ENCODE data around the gene GNAT2.

The GNAT2 gene

DNA sequence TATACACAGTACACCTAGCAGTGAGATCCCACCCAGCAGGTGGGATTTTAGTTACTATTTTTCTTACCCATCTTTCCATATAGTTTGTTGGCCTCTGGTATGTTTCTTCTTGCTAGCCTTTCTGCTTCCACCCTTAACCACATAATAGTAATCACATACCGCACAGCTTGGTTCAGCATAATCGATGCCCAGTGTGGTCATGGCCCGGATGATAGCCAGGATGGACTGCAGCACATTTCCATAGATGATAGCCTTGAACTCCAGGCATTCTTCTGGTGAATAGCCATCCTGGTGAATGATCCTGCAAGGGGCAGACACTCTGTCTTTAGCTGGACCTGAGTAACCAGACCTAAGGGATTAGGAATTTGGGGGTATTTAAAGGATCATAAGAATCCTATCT is 9.5 kb downstream of the GNAT2 start:
- DNase-seq (ENCODE audit: low read depth) = no peak

- DNase-seq (ENCODE audit: low read depth) = no peak
Measured at GRCh38 chr1:109605381-109605780, 14.0 kb downstream of the GNAT2 start.

DNA sequence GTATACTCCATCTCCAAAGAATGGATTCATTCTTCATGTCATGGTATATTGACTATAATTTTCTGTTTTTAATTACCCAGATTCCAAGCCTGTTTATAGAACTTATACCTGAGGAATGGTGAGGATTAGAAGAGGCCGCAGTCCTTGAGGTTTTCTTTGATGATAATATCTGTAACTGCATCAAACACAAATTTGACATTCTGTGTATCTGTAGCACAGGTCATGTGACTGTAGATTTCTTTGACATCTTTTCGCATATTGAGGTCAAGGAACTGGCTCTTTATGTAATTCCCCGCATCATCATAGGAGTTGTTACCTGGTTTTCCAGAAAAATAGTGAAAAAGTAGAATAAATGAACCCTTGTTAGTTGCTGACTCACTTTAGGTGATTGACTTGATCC is 16.2 kb downstream of the GNAT2 start:
- DNase-seq (ENCODE audit: low read depth) = no peak

DNA sequence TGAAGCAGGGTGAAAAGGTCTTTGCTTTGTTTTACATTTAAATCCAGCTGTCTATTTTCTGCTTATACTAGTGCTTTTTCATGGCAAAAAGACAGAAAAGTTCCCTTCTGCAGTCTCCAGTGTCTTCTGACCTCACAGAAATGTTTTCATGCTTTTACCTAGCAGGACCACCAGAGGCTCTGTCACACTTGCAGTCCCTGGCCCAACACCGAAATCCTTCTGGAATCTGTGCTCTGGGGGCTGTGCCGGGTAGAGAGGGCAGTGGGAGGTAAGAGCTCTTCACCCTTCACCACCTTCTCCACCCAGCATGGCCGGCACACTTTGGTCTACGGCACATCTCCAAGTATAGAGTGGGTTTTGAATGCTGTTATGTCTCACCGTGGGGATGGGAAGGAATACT is 20.8 kb downstream of the GNAT2 start:
- DNase-seq (ENCODE audit: low read depth) = no peak

DNA sequence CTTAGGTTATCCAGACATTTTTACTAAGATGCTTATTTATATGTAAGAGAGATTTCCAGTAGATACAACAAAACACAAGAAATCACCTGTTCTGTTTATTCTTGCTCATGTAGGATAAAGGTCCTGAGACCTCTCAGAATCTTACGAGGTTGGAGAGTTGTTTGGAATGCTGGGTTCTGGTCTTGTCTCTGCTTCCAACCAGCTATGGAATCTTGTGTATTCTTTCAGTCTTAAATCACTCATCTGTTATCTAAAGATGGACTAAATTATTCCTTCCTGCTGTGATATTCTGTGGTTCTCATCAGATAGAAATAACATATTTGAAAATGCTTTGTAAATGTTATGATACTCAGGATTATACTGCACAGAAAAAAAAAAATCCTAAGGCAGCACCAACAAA is 21.3 kb downstream of the GNAT2 start:
- no peak for DNase-seq (ENCODE audit: low read depth)

DNA sequence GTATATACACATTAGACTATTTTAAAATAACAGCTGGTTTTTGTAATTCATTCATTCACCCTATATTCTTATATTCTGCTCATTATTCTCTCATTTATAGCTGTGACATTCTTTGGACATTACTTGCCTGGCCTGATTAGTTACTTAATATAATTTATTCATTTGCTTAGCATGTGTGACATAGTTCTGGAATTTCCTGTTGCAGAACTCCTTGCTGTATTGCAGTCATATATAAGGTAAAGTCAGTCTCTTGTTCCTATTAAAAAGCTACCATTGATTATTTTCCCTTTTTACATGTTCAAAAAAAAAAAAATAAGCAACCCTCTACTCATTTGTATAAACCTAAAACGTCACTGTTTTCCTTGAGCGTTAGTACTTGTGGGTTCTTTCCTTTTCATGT is 23.9 kb downstream of the GNAT2 start:
- no peak for DNase-seq (ENCODE audit: low read depth)

GRCh38 chr1:109592916-109593315 is 26.5 kb downstream of the GNAT2 start:
- DNase-seq (ENCODE audit: low read depth) = no peak

DNA sequence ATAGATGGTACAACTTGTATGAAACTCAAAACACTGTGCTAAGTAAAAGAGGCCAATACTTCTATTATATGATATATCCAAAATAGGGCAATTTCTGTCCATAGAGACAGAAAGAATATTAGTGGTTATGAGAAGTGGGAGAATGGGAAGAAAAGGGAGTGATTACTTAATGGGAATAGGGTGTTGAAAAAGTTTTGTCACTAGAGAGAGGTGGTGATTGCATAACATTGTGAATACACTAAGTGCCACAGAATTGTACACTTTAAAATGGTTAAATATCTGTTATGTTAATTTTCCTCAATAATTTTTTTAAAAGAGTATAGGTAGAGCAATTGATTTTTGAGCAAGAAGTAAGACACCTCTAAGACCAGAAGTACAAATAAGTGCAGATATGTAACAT is 29.7 kb downstream of the GNAT2 start:
- DNase-seq (ENCODE audit: low read depth) = no peak

GRCh38 chr1:109589177-109589576 is 30.2 kb downstream of the GNAT2 start:
- DNase-seq (ENCODE audit: low read depth) = no peak

DNA sequence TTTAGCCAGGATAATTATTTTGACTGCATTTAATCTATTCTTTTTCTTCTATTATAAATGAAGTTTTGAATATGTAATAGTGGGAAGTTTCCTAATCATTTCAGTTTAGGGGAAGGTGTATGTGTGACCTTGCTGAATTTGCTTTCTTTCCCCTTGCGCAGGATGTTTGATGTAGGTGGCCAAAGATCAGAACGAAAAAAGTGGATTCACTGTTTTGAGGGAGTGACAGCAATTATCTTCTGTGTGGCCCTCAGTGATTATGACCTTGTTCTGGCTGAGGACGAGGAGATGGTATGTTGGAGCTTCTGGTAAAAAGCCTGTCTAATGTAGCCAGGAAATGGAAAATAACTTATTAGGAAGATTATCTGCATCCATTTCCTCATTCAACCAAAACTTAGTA is 33.4 kb downstream of the GNAT2 start:
- DNase-seq (ENCODE audit: low read depth) = no peak

DNA sequence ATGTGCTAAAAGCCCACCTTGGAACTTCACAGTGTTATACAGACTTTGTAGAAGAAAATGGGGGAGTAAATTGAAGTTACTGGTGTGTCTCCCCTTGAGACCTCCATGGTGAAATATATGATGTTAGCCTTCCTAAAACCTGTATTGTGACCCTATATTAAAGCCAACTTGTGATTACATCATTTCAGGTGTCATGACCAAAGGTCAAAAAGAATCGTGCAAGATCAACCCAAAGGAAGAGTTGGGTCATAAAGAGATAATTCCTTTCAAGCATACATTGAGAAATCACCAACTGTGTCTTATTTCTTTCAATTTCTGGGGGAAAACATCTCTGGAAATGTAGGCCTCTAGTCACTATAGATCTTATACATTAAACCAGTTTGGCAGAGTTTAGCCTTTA is 34.6 kb downstream of the GNAT2 start:
- DNase-seq (ENCODE audit: low read depth) = no peak

- DNase-seq (ENCODE audit: low read depth) = no peak
Measured at GRCh38 chr1:109582021-109582420, 37.4 kb downstream of the GNAT2 start.

DNA sequence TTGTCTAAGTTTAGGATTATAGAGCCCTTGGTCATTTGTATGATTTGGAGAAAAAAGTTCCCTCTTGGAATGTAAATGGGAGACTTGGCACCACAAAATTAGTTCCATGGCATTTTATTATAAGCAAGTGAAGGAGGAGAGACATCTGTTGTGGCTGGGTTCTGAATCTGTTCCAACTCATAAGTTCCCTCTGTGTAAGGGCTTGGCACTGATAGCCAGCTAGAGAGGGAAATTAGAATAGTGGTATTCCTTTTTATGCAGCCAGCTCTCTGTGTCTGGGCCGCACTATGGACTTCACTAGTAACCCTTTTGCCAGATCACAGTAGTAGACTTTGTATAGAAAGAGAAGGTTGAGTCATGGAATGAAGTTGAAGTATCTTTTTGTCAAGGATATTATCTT is 39.9 kb downstream of the GNAT2 start:
- no peak for DNase-seq (ENCODE audit: low read depth)

- no peak for DNase-seq (ENCODE audit: low read depth)
Measured at GRCh38 chr1:109578947-109579443, 40.4 kb downstream of the GNAT2 start.

DNA sequence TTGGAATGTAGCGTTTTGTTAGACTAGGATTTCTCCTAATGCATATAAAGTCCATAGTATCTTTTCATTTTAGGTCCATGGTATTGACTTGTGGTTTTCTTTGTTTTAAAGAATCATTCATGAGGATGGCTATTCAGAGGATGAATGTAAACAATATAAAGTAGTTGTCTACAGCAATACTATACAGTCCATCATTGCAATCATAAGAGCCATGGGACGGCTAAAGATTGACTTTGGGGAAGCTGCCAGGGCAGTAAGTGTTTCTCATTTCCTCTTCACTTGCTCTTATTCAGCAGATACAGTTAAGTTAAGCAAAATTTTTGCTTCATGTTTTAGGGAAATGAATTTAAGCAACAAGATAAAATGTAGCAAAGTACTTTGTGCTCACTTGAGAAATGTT is 45.6 kb downstream of the GNAT2 start:
- DNase-seq (ENCODE audit: low read depth) = no peak

- no peak for DNase-seq (ENCODE audit: low read depth)
Measured at GRCh38 chr1:109570414-109570813, 49.0 kb downstream of the GNAT2 start.

- DNase-seq (ENCODE audit: low read depth) = no peak
Measured at GRCh38 chr1:109569323-109569722, 50.1 kb downstream of the GNAT2 start.

DNA sequence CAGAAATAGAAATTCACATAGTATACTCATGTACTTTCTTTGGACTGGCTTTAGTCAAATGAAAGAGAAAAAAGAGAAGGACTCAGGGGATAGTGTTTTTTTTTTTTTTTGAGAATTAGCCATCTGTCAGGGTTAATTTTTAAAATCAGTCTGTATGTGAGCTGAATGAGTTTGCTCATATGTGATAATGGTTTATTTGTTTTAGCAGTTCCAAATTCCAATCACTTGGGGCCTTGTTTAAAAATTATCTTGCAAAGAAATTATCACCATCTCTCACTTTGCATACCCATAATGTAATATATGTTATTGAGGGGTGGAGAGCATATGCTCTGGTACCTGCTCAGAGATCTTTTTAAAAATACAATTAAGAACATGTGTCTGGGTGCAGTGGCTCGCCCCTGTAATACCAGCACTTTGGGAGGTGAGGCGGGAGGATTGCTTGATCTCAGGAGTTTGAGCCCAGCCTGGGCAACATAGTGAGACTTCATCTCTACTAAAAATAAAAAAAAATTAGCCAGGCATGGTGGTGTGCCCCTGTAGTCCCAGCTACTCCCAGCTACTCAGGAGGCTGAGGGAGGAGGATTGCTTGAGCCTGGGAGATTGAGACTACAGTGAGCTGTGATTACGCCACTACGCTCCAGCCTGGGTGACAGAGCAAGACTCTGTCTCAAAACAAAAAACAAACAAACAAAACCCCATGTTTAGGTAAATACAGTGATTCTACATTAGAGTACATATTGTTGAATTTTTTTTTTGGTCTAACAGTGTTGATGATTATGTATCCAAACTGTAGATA is 51.3 kb downstream of the GNAT2 start:
- DNase-seq (ENCODE audit: low read depth) = no peak

DNA sequence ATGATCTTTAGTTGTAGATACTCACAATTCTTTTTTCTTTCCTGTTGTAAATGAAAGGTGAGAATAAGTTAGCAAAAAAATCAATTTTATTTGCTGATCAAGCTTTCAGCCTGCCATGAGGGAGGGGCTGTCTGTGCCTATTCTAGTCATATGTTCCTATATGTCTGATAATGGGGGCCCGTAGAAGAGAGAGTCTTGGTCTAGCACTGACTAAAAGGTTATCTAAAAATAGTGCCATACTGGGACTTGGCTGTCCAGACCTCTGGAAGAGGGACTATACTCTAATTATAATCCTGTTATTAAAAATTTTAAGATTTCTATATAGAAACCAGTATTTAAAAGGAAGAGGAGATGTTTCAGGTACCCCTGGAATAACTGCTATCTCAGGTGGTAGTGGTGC is 52.4 kb downstream of the GNAT2 start:
- no peak for DNase-seq (ENCODE audit: low read depth)

DNA sequence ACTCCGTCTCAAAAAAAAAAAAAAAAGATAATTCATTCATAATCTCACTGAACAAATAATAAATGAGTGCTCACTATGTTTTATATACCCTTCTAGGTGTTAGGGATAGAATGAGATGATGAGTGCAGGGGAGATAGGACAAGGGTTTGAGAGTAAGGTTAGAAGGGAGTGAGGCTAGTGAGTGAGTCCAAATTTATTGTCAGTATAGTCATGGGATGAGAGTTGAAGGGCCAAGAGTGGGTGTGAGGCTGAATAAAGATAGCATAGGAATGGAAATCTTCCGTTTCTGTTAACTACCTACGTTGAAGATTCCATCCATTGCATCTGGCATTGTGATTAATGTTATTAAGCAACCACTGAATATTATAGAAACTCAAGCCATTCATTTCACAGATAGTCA is 54.2 kb downstream of the GNAT2 start:
- DNase-seq (ENCODE audit: low read depth) = no peak

DNA sequence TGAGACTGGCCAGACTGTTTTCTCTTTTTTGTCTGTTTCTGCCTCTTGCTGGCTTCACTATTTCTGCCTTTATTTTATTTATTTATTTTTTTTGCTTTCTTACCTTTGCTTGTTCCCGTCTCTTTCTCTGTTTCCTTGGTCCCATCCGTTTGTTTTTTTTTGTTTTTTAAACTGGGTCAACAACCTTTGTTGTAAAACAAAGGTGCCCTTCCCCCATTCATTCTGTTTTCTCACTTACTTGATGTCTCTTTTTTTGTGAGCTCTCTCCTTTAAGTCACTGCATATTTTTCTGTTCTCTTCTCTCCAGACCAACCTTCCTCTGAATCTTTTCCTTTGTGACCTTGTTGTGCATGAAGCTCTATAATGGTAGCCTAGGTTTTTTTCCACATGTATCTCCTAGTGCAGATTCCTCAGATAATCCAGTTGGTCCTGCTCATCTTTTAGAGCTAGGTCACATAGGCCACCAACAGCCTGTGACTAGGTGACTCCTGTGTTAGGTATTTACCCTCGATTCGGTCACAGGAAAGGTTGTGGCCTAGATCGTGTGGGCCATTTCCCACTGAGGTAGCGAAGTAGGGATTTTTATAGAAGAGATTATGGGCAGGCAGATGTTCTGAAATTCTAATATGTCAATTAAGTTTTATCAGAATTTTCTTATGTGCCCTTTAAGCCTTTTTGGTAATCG is 55.1 kb downstream of the GNAT2 start:
- DNase-seq (ENCODE audit: low read depth) = no peak

DNA sequence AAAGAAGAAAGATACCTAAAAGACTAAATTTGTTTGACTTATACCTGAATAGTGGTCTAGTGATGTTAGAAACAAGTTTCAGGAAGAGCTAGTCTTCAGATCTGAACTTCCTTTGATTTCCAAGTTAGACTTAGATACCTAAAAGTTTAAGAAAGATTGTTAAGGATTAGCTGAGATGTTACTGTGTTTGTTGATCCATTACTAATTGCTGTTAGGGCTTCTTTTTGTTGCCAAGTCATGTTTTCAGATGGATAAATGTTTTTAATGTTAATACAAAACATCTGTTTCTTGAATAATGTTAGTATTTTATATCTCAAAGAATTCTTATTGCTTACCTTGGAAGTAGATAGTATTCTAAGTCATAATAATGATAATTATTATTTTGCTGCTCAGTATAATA is 59.4 kb downstream of the GNAT2 start:
- no peak for DNase-seq (ENCODE audit: low read depth)

DNA sequence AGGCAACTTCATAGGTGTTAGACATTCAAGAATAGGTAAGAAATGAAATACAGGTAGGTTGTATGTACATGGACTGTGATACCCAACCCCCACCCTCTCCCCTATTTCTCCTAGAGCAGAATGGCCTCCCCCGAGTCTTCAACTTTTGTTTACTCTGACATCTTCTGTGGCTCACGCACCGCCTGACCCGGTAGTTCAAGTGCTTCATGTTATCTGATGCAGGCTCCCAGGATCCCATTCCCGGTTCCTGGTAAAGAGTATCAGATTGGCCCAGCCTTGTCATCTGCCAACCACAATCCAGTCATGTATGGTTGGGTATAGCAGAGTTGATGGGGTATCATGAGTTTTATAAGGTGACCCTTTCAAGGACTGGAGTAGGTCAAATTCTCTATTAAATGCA is 61.9 kb downstream of the GNAT2 start:
- DNase-seq (ENCODE audit: low read depth) = no peak

- no peak for DNase-seq (ENCODE audit: low read depth)
Measured at GRCh38 chr1:109556563-109556962, 62.9 kb downstream of the GNAT2 start.
